T-helper 9 cell (primary cell): ENCODE measurements around the gene CHFR.
"Not testable (repeated sequence)": the region's sequence is repeated elsewhere in the genome, so short reads cannot be mapped to it uniquely, and the experiment has no call there.

Source experiments
- DNase-seq: peaks from one replicate; pipeline ENCODE4 v3.0.0-alpha.2; 2020

CHFR gene

GRCh38 chr12:132807295-132808092 is 79.9 kb downstream of the CHFR start:
- DNase-seq = no peak

GRCh38 chr12:132806857-132807256 is 80.5 kb downstream of the CHFR start:
- DNase-seq = no peak

- DNase-seq = no peak
Measured at GRCh38 chr12:132804426-132804861, 83.0 kb downstream of the CHFR start.

- no peak for DNase-seq
Measured at GRCh38 chr12:132803888-132804287, 83.5 kb downstream of the CHFR start.

GRCh38 chr12:132803125-132803524 is 84.3 kb downstream of the CHFR start:
- no peak for DNase-seq

GRCh38 chr12:132801741-132802140 is 85.7 kb downstream of the CHFR start:
- DNase-seq = no peak

- no peak for DNase-seq
Measured at GRCh38 chr12:132798836-132799235, 88.6 kb downstream of the CHFR start.

GRCh38 chr12:132797820-132798570 is 89.4 kb downstream of the CHFR start:
- DNase-seq = no peak

GRCh38 chr12:132795847-132796246 is 91.6 kb downstream of the CHFR start:
- DNase-seq = no peak

GRCh38 chr12:132791940-132792339 is 95.5 kb downstream of the CHFR start:
- DNase-seq = not testable (repeated sequence)

GRCh38 chr12:132789099-132789471 is 98.3 kb downstream of the CHFR start:
- DNase-seq = no peak

- no peak for DNase-seq
Measured at GRCh38 chr12:132788375-132789098, 98.9 kb downstream of the CHFR start.

- DNase-seq = no peak
Measured at GRCh38 chr12:132787877-132788276, 99.5 kb downstream of the CHFR start.

GRCh38 chr12:132786192-132786591 is 101.2 kb downstream of the CHFR start:
- DNase-seq = no peak

- DNase-seq = no peak
Measured at GRCh38 chr12:132784580-132784979, 102.8 kb downstream of the CHFR start.

GRCh38 chr12:132783917-132784531 is 103.4 kb downstream of the CHFR start:
- no peak for DNase-seq
